Muscle of back (tissue), 13 donors: Measurements from ENCODE around the gene TMC6. TPM values are rescaled to one million over a fixed set of nuclear protein-coding genes. Genes with fewer than 3 reads are reported as not detected.
"Not testable (repeated sequence)": the region's sequence is repeated elsewhere in the genome, so short reads cannot be mapped to it uniquely, and the experiment has no call there.

Source experiments
- DNase-seq, 3 donors: peaks; one replicate each; pipeline versions ENCODE4 v3.0.0 to v3.0.0-alpha.2; 2013
- long read RNA-seq, 9 donors: transcript quantifications; one replicate each; lab custom pipeline, GENCODE V29; 2026
- polyA plus RNA-seq, 10 donors: library from polyadenylated mRNA; unstranded; fragments of 120-200 nt; gene quantifications; one replicate each; pipeline ENCODE4 v1.2.1, GENCODE V29; 2013; ENCODE audit not compliant: insufficient read length in 10 of 10

TMC6 gene
- 10 to 100 TPM; 18.6 to 33.0 (median 22.6) TPM for polyA plus RNA-seq
- long read RNA-seq, donor 1, full-length matches to known transcripts = 1 of 1 reads
- long read RNA-seq, donor 1, partial matches to known transcripts = 0 of 1 reads
- long read RNA-seq, donor 1, other reads (novel, unspliced or antisense) = 0 of 1 reads
- long read RNA-seq, donor 2, full-length matches to known transcripts = 2 of 2 reads
- long read RNA-seq, donor 2, partial matches to known transcripts = 0 of 2 reads
- long read RNA-seq, donor 2, other reads (novel, unspliced or antisense) = 0 of 2 reads
- long read RNA-seq, donor 3 = 0 reads
- long read RNA-seq, donor 4 = 0 reads
- long read RNA-seq, donor 5, partial matches to known transcripts = 0 of 1 reads
- long read RNA-seq, donor 5, other reads (novel, unspliced or antisense) = 0 of 1 reads
- long read RNA-seq, donor 6 = 0 reads
- long read RNA-seq, donor 7, partial matches to known transcripts = 0 of 2 reads
- long read RNA-seq, donor 7, other reads (novel, unspliced or antisense) = 0 of 2 reads
- long read RNA-seq, donor 8, partial matches to known transcripts = 0 of 1 reads
- long read RNA-seq, donor 8, other reads (novel, unspliced or antisense) = 0 of 1 reads
- long read RNA-seq, donor 9, partial matches to known transcripts = 0 of 1 reads
- long read RNA-seq, donor 9, other reads (novel, unspliced or antisense) = 0 of 1 reads

GRCh38 chr17:78128551-78129350 is at the start of gene TMC6:
Gene TMC6 (minus strand): TSS chr17:78128755. CDS start chr17:78126832, 1,923 bp downstream.
- DNase-seq = peak in 1 of 3 donors; percentile 66

- peak in 2 of 3 donors; percentile 68 to 78 for DNase-seq
Observed at GRCh38 chr17:78176548-78177025, 48.0 kb upstream of the TMC6 start.

GRCh38 chr17:78175643-78175981 is 47.1 kb upstream of the TMC6 start:
- DNase-seq = no peak

GRCh38 chr17:78174870-78175642 is 46.5 kb upstream of the TMC6 start:
- DNase-seq = peak in 1 of 3 donors; percentile 40

- DNase-seq = peak in 1 of 3 donors; percentile 65
Observed at GRCh38 chr17:78174346-78174869, 45.9 kb upstream of the TMC6 start.

GRCh38 chr17:78173097-78173715 is 44.7 kb upstream of the TMC6 start:
- DNase-seq = no peak

- DNase-seq = peak in 1 of 3 donors; percentile 54
Observed at GRCh38 chr17:78172249-78173051, 43.9 kb upstream of the TMC6 start.

- DNase-seq = not testable (repeated sequence)
Observed at GRCh38 chr17:78171591-78172248, 43.2 kb upstream of the TMC6 start.

- DNase-seq = no peak
Observed at GRCh38 chr17:78170692-78171590, 42.4 kb upstream of the TMC6 start.

GRCh38 chr17:78168903-78169793 is 40.6 kb upstream of the TMC6 start:
- peak in 1 of 3 donors; percentile 51 for DNase-seq

- DNase-seq = peak in 2 of 3 donors; percentile 68 to 83
Observed at GRCh38 chr17:78168242-78168902, 39.8 kb upstream of the TMC6 start, which contains the start of gene SYNGR2. Gene SYNGR2 (plus strand): TSS chr17:78168581. CDS start chr17:78168617, 36 bp downstream.

GRCh38 chr17:78166416-78166815 is 37.9 kb upstream of the TMC6 start:
- DNase-seq = no peak

GRCh38 chr17:78164748-78165607 is 36.4 kb upstream of the TMC6 start:
- no peak for DNase-seq

GRCh38 chr17:78163881-78164747 is 35.6 kb upstream of the TMC6 start:
- DNase-seq = no peak
